Activated CD4-positive, alpha-beta T cell treated with anti-CD3 and anti-CD28 coated beads, Interleukin-2, amount 50 U/mL, for 4 hours (primary cell): ENCODE data around the gene MACROD1.
A peak's percentile ranks its signal among the peaks of the same experiment; 100 is the strongest.
"Not testable (repeated sequence)": the region's sequence is repeated elsewhere in the genome, so short reads cannot be mapped to it uniquely, and the experiment has no call there.

Source experiments
- DNase-seq, 2 experiments: peaks; one replicate each; pipeline ENCODE4 v3.0.0-alpha.2; 2020

MACROD1 gene

DNA sequence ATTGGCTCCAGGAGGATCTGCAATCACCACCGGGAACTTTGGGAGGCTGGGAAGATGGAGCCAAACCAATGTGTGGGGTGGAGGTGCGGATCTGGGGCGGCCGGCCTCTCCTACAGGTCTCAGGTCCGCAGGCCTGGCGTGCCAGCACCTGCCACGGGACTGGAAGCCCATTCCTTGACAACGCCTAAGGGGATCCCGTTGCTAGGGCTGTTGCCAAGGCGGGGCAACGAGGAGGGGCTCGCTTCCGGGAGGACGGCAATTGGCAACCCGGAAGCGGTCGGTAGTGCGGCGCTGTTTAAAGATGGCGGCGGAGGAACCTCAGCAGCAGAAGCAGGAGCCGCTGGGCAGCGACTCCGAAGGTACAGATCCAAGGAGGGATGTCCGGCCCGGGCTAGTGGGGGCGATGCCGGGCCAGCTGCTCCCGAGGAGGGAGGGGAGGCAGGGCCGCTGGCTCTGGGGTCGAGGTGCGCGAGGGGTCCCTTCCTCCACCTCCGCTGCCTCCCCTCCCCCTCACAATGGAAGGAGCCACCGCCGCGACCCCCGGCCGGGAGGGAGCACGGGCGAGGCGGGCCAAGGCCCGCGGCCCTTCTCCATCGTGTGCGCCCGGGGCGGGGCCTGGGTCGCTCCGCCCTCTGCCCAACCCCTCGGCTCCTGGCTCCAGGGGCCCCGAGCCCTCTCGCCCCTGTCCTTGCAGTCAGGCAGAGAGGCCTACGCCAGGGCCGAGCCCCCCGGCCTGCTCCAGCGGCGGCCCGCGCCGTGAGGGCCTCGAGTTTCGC lies 179.6 kb downstream of the MACROD1 start, which contains the start of gene OTUB1:
TSS of gene OTUB1 (plus strand) at position 283 of the 776 bp plus-strand sequence. CDS start at position 302, 19 bp downstream.
- DNase-seq = peak; percentile 82

GRCh38 chr11:63985812-63986155 lies 180.1 kb downstream of the MACROD1 start:
- peak; percentile 47 to 50 for DNase-seq

GRCh38 chr11:63979426-63979825 lies 186.5 kb downstream of the MACROD1 start:
- no peak for DNase-seq

- no peak for DNase-seq
These were observed 187.2 kb downstream of the MACROD1 start for GRCh38 chr11:63978551-63979239.

DNA sequence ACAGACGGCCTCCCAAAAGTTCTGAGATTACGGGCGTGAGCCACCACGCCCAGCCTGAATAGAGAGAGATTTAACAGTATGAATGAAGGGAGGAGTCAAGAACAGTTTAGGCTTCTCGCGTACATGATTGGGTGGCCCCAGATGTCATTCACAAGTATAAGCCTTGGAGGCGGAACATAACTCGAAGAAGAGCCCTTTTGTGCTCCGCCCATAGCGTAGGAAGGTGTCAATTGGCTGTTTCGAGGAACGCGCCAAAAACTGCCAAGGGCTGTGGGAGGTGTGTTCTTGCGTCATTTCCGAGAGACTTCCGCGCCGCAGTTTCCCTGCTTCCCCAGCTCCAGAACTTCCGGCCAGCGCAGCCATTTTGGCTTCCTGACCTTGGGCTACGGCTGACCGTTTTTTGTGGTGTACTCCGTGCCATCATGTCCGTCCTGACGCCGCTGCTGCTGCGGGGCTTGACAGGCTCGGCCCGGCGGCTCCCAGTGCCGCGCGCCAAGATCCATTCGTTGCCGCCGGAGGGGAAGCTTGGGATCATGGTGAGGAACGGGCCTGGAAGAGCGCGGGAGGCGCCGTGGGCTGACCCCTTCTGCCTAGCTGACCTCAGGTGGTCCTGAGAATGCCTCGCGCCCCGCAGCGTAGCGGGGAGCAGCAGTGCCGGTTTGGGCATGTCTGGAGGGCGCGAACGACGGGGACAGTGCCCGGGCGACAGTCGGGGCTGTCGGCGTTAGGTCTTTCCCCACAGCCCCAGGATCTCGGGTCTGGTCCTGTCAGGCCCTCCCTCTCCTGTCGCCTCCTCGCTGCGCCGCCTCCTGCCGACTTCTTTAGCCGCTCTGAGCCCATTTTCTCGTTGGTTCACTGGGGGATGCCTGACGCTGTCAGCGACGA lies 191.4 kb downstream of the MACROD1 start, which contains the start of gene COX8A:
TSS of gene COX8A (plus strand) at position 362 of the 885 bp plus-strand sequence. CDS start at position 423, 61 bp downstream.
- DNase-seq = peak; percentile 93

DNA sequence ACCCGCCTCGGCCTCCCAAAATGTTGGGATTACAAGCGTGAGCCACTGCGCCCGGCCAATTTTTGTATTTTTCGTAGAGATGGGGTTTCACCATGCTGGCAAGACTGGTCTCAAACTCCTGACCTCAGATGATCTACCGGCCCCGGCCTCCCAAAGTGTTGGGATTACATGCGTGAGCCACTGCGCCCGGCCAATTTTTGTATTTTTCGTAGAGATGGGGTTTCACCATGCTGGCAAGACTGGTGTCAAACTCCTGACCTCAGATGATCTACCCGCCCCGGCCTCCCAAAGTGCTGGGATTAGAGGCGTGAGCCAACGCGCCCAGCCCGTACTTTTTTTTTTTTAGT lies 192.0 kb downstream of the MACROD1 start:
- DNase-seq = not testable (repeated sequence)

DNA sequence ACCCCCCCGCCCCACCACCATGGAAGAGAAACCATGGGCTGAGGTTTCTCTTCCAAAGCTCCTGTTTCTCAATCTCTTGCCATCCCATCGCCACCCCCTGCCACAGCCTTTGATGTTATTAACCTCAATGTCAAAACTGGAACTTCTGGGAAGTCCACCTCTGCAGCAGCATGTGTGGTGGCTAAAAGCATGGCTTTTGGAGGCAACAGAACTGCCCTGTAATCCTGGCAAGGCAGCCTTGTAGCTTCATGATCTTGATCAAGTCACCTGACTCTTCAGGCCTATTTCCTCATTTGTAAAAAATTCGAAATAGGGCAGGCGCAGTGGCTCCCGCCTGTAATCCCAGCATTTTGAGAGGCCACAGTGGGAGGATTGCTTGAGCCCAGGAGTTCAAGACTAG lies 195.0 kb downstream of the MACROD1 start:
- no peak for DNase-seq

GRCh38 chr11:63969461-63969860 lies 196.5 kb downstream of the MACROD1 start:
- no peak for DNase-seq

DNA sequence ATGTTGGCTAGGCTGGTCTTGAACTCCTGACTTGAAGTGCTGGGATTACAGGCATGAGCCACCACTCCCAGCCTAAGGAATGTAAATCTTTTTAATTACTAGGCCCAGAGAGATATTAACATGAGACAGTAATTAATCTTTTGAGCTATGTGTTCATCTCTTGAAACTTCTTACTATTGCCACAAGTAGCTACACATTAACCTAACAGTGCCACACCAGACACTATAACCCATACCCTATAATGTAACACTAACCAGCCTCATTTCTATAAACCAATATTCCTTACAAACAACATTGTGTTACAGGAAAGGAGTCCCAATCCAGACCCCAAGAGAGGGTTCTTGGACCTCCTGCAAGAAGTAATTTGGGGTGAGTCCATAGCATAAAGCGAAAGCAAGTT lies 199.5 kb downstream of the MACROD1 start:
- DNase-seq = no peak

DNA sequence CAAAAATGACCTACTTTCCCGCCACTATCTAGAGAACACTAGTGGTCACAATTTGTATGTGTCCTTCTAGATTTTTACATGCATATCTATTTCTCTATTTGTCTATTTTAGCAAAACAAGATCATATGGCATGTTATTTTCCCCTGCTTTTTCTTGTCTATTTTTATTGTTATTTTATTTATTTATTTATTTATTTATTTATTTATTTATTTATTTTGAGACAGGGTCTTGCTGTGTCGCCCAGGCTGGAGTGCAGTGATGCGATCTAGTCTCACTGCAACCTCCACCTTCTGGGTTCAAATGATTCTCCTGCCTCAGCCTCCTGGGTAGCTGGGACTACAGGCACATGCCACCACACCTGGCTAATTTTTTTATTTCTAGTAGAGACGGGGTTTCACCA lies 202.0 kb downstream of the MACROD1 start:
- DNase-seq = not testable (repeated sequence)

- no peak for DNase-seq
These were observed 204.1 kb downstream of the MACROD1 start for GRCh38 chr11:63961608-63962412.

- DNase-seq = no peak
These were observed 207.9 kb downstream of the MACROD1 start for GRCh38 chr11:63958008-63958407.

GRCh38 chr11:63952570-63952969 lies 213.3 kb downstream of the MACROD1 start:
- no peak for DNase-seq

- no peak for DNase-seq
These were observed 214.0 kb downstream of the MACROD1 start for GRCh38 chr11:63951779-63952536.
